ENCODE data around the gene WFDC1. TPM values are rescaled to one million over a fixed set of nuclear protein-coding genes. Genes with fewer than 3 reads are reported as not detected.

The WFDC1 gene
- total RNA-seq, 5 donors from 2014 or later (not counting 1 experiment from before 2014, with no cell fraction given), result not detected

- ChIA-PET POLR2A (no interaction called here), CTCF (no interaction called here)
- Mint-ChIP-seq H3K36me3 (no peaks in the 10 kb centered on the region), H3K4me3 (peak overlapping the region in 1 of 3 donors; percentile 45), H3K9me3 (no peaks in the 10 kb centered on the region), H3K27ac (no peak overlapping the region), H3K4me1 (peaks cover 10 to 18% (median 17%) of the 10 kb centered on the region in 3 donors), H3K27me3 (peaks cover 43 to 58% of the 10 kb centered on the region in 2 donors)
- H3K4me1 ChIP-seq (ENCODE audit: control insufficient read depth in 1 of 2, extremely low read depth in 1 of 2, insufficient read depth in 2 of 2, low read length in 2 of 2), result peaks cover 3 to 8% of the 10 kb centered on the region in 2 experiments
- no peak overlapping the region for H3K4me3 ChIP-seq (ENCODE audit: control insufficient read depth in 1 of 2, extremely low read depth in 1 of 2, low read length in 1 of 2)
- no peaks in the 10 kb centered on the region for H3K36me3 ChIP-seq (ENCODE audit: control insufficient read depth in 2 of 2, extremely low read depth in 1 of 2, insufficient read depth in 1 of 2, low read length in 1 of 2)
- no peak for DNase-seq
- peaks cover 3 to 58% of the 10 kb centered on the region in 2 experiments for H3K27me3 ChIP-seq (replicated peaks in 1 of 2; ENCODE audit: control insufficient read depth in 2 of 2, extremely low read depth in 1 of 2, insufficient read depth in 2 of 2, low read length in 1 of 2)
- no peak overlapping the region for H3K27ac ChIP-seq (ENCODE audit: low read length)
- no peaks in the 10 kb centered on the region for H3K9me3 ChIP-seq
- ATAC-seq (replicated peaks in 1 of 4), result no peak
- 60% methylated on average over 5 of the region's 7 CpGs for WGBS (ENCODE audit: insufficient coverage)
Observed at GRCh38 chr16:84369105-84369504, 74.4 kb downstream of the WFDC1 start.

DNA sequence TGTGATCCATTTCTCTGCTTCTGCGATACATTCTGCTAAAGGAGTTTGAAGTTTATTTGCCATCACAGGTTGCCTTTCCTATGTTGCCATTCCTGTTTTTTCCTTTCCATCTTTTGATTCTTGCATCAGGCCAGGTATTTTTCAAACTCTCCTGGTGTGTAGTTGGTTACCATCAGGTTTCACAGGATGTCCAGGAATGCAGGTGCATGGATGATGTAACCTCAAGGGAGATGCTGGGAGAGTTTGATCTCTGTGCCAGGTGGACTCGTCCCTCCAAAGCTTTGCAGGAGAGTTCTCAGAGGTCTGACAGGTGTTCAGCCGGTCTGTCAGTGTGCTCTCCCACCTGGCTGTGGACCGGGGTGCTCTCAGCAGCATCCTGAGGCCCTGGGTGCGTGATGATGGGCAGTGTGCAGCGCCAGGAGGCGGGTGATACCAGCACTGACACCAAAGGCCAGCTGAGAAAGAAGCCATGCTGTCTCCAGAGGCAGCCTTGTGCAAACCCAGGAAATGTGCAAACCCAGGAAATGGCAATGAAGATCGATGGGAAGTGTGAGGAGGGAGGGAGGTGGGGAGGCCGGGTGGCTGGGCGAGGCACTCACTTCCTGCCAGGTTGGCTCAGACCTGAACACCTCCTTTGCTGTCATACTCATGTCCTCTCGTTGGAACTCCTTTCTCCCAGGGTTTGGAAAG is 75.4 kb downstream of the WFDC1 start:
- Histone ChIP-seq H3K4me1 (ENCODE audit: control insufficient read depth in 1 of 2, extremely low read depth in 1 of 2, insufficient read depth in 2 of 2, low read length in 2 of 2) (peaks cover 3 to 8% of the 10 kb centered on the region in 2 experiments), H3K9me3 (no peaks in the 10 kb centered on the region), H3K36me3 (ENCODE audit: control insufficient read depth in 2 of 2, extremely low read depth in 1 of 2, insufficient read depth in 1 of 2, low read length in 1 of 2) (no peaks in the 10 kb centered on the region), H3K27me3 (replicated peaks in 1 of 2; ENCODE audit: control insufficient read depth in 2 of 2, extremely low read depth in 1 of 2, insufficient read depth in 2 of 2, low read length in 1 of 2) (peaks cover 3 to 57% of the 10 kb centered on the region in 2 experiments), H3K4me3 (ENCODE audit: control insufficient read depth in 1 of 2, extremely low read depth in 1 of 2, low read length in 1 of 2) (no peak overlapping the region), H3K27ac (ENCODE audit: low read length) (no peak overlapping the region)
- Mint-ChIP-seq H3K4me3 (peak overlapping the region in 1 of 3 donors; percentile 13), H3K27ac (no peak overlapping the region), H3K4me1 (peaks cover 10 to 18% (median 17%) of the 10 kb centered on the region in 3 donors), H3K36me3 (no peaks in the 10 kb centered on the region), H3K9me3 (no peaks in the 10 kb centered on the region), H3K27me3 (peaks cover 43 to 56% of the 10 kb centered on the region in 2 donors)
- ATAC-seq (replicated peaks in 1 of 4), result no peak
- CTCF ChIA-PET, result no interaction called here
- POLR2A ChIA-PET, result no interaction called here
- WGBS (ENCODE audit: insufficient coverage), result 76% methylated on average over 7 of the region's 11 CpGs
- no peak for DNase-seq

DNA sequence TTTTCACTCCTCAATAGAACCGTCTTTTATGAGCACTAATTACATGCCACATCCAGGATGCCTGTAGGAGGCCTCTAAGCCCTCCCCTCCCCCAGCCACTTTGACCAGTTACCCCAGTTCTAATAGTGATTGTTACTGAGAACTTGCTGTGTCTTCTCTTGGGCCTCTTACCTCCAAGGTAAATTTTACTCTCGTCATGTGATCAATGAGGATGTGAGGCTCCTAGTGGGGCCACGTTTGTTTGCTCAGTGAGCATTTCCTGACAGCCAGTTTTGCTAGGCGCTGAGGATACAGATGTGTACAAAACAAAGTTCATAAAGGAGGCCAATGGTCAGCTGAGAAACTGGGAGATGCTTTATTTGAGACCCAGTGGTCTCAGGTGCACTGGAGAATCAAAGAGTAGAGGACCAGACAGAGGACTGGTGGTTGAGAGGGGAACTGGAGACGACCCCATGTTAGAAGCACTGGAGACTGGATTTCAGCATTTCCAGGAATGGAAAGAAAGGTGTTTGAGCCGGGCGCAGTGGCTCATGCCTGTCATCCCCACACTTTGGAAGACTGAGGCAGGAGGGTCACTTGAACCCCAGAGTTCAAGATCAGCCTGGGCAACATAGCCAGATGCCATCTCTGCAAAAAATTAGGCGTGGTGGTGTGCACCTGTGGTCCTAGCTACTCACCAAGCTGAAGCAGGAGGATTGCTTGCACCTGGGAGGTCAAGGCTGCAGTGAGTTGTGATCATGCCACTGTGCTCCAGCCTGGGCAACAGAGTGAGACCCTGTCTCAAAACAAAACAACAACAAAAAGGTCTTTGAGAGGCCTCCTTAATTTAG is 76.3 kb downstream of the WFDC1 start:
- no peaks in the 10 kb centered on the region for H3K9me3 ChIP-seq
- no peak overlapping the region for H3K4me3 ChIP-seq (ENCODE audit: control insufficient read depth in 1 of 2, extremely low read depth in 1 of 2, low read length in 1 of 2)
- Mint-ChIP-seq H3K4me1 (peaks cover 10 to 18% (median 17%) of the 10 kb centered on the region in 3 donors), H3K27ac (no peak overlapping the region), H3K27me3 (peaks cover 47 to 63% of the 10 kb centered on the region in 2 donors), H3K9me3 (no peaks in the 10 kb centered on the region), H3K36me3 (no peaks in the 10 kb centered on the region), H3K4me3 (no peak overlapping the region)
- H3K4me1 ChIP-seq (ENCODE audit: control insufficient read depth in 1 of 2, extremely low read depth in 1 of 2, insufficient read depth in 2 of 2, low read length in 2 of 2), result peaks cover 3 to 8% of the 10 kb centered on the region in 2 experiments
- POLR2A ChIA-PET, result no interaction called here
- CTCF ChIA-PET, result no interaction called here
- 65% methylated on average over 7 of the region's 8 CpGs for WGBS (ENCODE audit: insufficient coverage)
- H3K27ac ChIP-seq (ENCODE audit: low read length), result no peak overlapping the region
- DNase-seq (no peak), ATAC-seq (replicated peaks in 1 of 4) (no peak)
- no peaks in the 10 kb centered on the region for H3K36me3 ChIP-seq (ENCODE audit: control insufficient read depth in 2 of 2, extremely low read depth in 1 of 2, insufficient read depth in 1 of 2, low read length in 1 of 2)
- H3K27me3 ChIP-seq (replicated peaks in 1 of 2; ENCODE audit: control insufficient read depth in 2 of 2, extremely low read depth in 1 of 2, insufficient read depth in 2 of 2, low read length in 1 of 2), result peaks cover 3 to 55% of the 10 kb centered on the region in 2 experiments

DNA sequence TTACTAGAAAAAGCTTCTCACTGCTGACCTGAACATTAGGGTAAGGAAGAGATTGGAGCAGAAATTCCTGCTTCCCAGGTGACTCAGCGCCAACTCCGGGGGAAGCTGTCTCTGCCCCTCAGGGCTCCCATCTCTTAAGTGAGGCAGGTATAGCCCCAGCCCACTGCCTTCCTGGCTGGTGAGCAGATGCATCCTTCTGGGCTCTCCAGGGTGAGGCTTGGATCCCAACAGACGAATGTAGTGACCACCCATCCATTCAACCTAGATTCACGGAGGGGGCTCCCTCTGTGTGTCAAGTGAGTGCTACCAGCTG is 76.8 kb downstream of the WFDC1 start:
- Histone ChIP-seq H3K36me3 (ENCODE audit: control insufficient read depth in 2 of 2, extremely low read depth in 1 of 2, insufficient read depth in 1 of 2, low read length in 1 of 2) (no peaks in the 10 kb centered on the region), H3K9me3 (no peaks in the 10 kb centered on the region), H3K4me3 (ENCODE audit: control insufficient read depth in 1 of 2, extremely low read depth in 1 of 2, low read length in 1 of 2) (no peak overlapping the region), H3K4me1 (ENCODE audit: control insufficient read depth in 1 of 2, extremely low read depth in 1 of 2, insufficient read depth in 2 of 2, low read length in 2 of 2) (peaks cover 3 to 8% of the 10 kb centered on the region in 2 experiments), H3K27me3 (replicated peaks in 1 of 2; ENCODE audit: control insufficient read depth in 2 of 2, extremely low read depth in 1 of 2, insufficient read depth in 2 of 2, low read length in 1 of 2) (peaks cover 3 to 54% of the 10 kb centered on the region in 2 experiments), H3K27ac (ENCODE audit: low read length) (no peak overlapping the region)
- ChIA-PET CTCF (no interaction called here), POLR2A (no interaction called here)
- DNase-seq, result no peak
- H3K27ac Mint-ChIP-seq, result no peak overlapping the region
- WGBS (ENCODE audit: insufficient coverage), result 80% methylated on average over 1 of the region's 4 CpGs
- no peaks in the 10 kb centered on the region for H3K36me3 Mint-ChIP-seq
- peaks cover 10 to 18% (median 17%) of the 10 kb centered on the region in 3 donors for H3K4me1 Mint-ChIP-seq
- no peaks in the 10 kb centered on the region for H3K9me3 Mint-ChIP-seq
- no peak overlapping the region for H3K4me3 Mint-ChIP-seq
- ATAC-seq (replicated peaks in 1 of 4), result no peak
- H3K27me3 Mint-ChIP-seq, result peaks cover 47 to 66% of the 10 kb centered on the region in 2 donors

DNA sequence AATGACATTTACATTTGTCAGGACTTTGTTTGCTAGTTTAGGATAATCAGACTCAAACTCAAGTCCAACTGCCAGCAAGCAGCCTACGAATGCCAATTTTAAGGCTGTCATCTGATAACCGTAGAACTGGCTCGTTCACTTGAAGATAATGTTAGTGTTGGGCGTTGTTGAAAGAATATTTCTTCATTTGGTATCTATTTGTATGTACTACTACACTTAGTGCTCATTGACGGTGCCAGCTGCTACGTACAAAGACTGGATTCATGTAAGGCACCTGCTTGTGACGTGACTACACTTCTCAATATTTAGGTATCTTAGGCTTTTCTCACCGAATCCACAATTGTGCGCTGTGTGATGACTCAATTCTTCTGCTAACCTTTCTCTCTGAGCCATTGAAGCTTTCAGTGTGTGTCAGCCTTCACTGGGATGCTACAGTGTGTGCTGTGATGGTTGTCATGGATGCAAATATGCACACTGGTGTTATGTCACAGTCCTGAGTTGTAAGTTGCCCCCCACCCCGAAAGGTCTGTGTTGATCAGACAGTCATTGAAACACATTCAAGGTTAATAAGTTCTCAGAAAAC is 79.3 kb downstream of the WFDC1 start:
- H3K27ac ChIP-seq (ENCODE audit: low read length), result no peak overlapping the region
- H3K27me3 ChIP-seq (replicated peaks in 1 of 2; ENCODE audit: control insufficient read depth in 2 of 2, extremely low read depth in 1 of 2, insufficient read depth in 2 of 2, low read length in 1 of 2), result peaks cover 1 to 41% of the 10 kb centered on the region in 2 experiments
- ChIA-PET CTCF (no interaction called here), POLR2A (no interaction called here)
- peaks cover 6 to 10% (median 8%) of the 10 kb centered on the region in 3 donors for H3K4me1 Mint-ChIP-seq
- no peak overlapping the region for H3K4me3 ChIP-seq (ENCODE audit: control insufficient read depth in 1 of 2, extremely low read depth in 1 of 2, low read length in 1 of 2)
- no peaks in the 10 kb centered on the region for H3K4me1 ChIP-seq (ENCODE audit: control insufficient read depth in 1 of 2, extremely low read depth in 1 of 2, insufficient read depth in 2 of 2, low read length in 2 of 2)
- DNase-seq (no peak), ATAC-seq (replicated peaks in 1 of 4) (no peak)
- 83% methylated on average over 1 of the region's 10 CpGs for WGBS (ENCODE audit: insufficient coverage)
- H3K27ac Mint-ChIP-seq, result no peak overlapping the region
- no peaks in the 10 kb centered on the region for H3K9me3 Mint-ChIP-seq
- no peaks in the 10 kb centered on the region for H3K9me3 ChIP-seq
- H3K4me3 Mint-ChIP-seq, result no peak overlapping the region
- H3K36me3 ChIP-seq (ENCODE audit: control insufficient read depth in 2 of 2, extremely low read depth in 1 of 2, insufficient read depth in 1 of 2, low read length in 1 of 2), result no peaks in the 10 kb centered on the region
- H3K36me3 Mint-ChIP-seq, result no peaks in the 10 kb centered on the region
- H3K27me3 Mint-ChIP-seq, result peaks cover 34 to 52% of the 10 kb centered on the region in 2 donors

- ChIA-PET POLR2A (no interaction called here), CTCF (no interaction called here)
- ATAC-seq (replicated peaks in 1 of 4) (no peak), DNase-seq (no peak)
- no peaks in the 10 kb centered on the region for H3K9me3 ChIP-seq
- H3K27me3 ChIP-seq (replicated peaks in 1 of 2; ENCODE audit: control insufficient read depth in 2 of 2, extremely low read depth in 1 of 2, insufficient read depth in 2 of 2, low read length in 1 of 2), result peaks cover 0 to 26% of the 10 kb centered on the region in 2 experiments
- H3K27ac ChIP-seq (ENCODE audit: low read length), result no peak overlapping the region
- peaks cover 6 to 11% (median 8%) of the 10 kb centered on the region in 3 donors for H3K4me1 Mint-ChIP-seq
- peaks cover 21 to 28% of the 10 kb centered on the region in 2 donors for H3K27me3 Mint-ChIP-seq
- H3K4me3 ChIP-seq (ENCODE audit: control insufficient read depth in 1 of 2, extremely low read depth in 1 of 2, low read length in 1 of 2), result no peak overlapping the region
- H3K36me3 ChIP-seq (ENCODE audit: control insufficient read depth in 2 of 2, extremely low read depth in 1 of 2, insufficient read depth in 1 of 2, low read length in 1 of 2), result no peaks in the 10 kb centered on the region
- no peak overlapping the region for H3K4me3 Mint-ChIP-seq
- H3K36me3 Mint-ChIP-seq, result no peaks in the 10 kb centered on the region
- peaks cover 0 to 2% of the 10 kb centered on the region in 2 experiments for H3K4me1 ChIP-seq (ENCODE audit: control insufficient read depth in 1 of 2, extremely low read depth in 1 of 2, insufficient read depth in 2 of 2, low read length in 2 of 2)
- H3K9me3 Mint-ChIP-seq, result no peaks in the 10 kb centered on the region
- WGBS (ENCODE audit: insufficient coverage), result no CpG with 5 or more reads among the region's 7 CpGs
- H3K27ac Mint-ChIP-seq, result no peak overlapping the region
Observed at GRCh38 chr16:84378099-84378498, 83.4 kb downstream of the WFDC1 start.
